ENCODE data around the gene EFNA1.
"Not testable (repeated sequence)": the region's sequence is repeated elsewhere in the genome, so short reads cannot be mapped to it uniquely, and the experiment has no call there.

Gene EFNA1

DNA sequence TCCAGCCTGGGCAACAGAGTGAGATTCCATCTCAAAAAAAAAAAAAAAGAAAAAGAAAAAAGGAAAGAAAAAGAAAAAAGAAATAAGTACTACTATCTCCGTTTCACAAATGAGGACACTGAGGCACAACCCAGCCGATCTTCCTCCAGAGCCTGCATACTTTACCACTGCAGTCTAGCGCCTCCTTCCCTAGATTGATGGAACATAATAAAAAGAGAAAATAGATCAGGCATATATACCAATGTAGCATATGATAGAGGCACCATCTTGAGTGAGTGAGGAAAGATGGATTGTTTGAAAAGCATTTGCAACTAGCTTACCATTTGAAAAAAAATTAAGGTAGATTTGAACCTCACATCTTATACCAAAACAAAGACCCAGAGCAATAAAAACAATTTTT is 17.8 kb downstream of the EFNA1 start:
- no peak for TF ChIP-seq ZNF837 (tag by site-specific recombination; IDR thresholded peaks at IDR 0.05)
- no peak for TF ChIP-seq ZSCAN16 (tag by site-specific recombination; IDR thresholded peaks at IDR 0.05)
- TF ChIP-seq TCF7L2 (IDR thresholded peaks at IDR 0.05; ENCODE audit: borderline replicate concordance, low read depth, low read length), result no peak
- no peak for TF ChIP-seq KLF16 (tag by site-specific recombination; IDR thresholded peaks at IDR 0.05)
- no peak for TF ChIP-seq SCRT1 (tag by site-specific recombination; IDR thresholded peaks at IDR 0.05; ENCODE audit: borderline replicate concordance)
- no peak for TF ChIP-seq ZNF626 (tag by site-specific recombination; IDR thresholded peaks at IDR 0.05)
- no peak for TF ChIP-seq ZNF76 (tag by site-specific recombination; IDR thresholded peaks at IDR 0.05; ENCODE audit: borderline replicate concordance, low read depth)
- no peak for TF ChIP-seq ZNF544 (tag by site-specific recombination; IDR thresholded peaks at IDR 0.05)
- no peak for TF ChIP-seq ZNF510 (tag by site-specific recombination; IDR thresholded peaks at IDR 0.05; ENCODE audit: insufficient replicate concordance)
- TF ChIP-seq, protein P1, sequence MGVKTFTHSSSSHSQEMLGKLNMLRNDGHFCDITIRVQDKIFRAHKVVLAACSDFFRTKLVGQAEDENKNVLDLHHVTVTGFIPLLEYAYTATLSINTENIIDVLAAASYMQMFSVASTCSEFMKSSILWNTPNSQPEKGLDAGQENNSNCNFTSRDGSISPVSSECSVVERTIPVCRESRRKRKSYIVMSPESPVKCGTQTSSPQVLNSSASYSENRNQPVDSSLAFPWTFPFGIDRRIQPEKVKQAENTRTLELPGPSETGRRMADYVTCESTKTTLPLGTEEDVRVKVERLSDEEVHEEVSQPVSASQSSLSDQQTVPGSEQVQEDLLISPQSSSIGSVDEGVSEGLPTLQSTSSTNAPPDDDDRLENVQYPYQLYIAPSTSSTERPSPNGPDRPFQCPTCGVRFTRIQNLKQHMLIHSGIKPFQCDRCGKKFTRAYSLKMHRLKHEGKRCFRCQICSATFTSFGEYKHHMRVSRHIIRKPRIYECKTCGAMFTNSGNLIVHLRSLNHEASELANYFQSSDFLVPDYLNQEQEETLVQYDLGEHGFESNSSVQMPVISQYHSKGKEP (tag by site-specific recombination; IDR thresholded peaks at IDR 0.05), result no peak
- TF ChIP-seq, protein P2, sequence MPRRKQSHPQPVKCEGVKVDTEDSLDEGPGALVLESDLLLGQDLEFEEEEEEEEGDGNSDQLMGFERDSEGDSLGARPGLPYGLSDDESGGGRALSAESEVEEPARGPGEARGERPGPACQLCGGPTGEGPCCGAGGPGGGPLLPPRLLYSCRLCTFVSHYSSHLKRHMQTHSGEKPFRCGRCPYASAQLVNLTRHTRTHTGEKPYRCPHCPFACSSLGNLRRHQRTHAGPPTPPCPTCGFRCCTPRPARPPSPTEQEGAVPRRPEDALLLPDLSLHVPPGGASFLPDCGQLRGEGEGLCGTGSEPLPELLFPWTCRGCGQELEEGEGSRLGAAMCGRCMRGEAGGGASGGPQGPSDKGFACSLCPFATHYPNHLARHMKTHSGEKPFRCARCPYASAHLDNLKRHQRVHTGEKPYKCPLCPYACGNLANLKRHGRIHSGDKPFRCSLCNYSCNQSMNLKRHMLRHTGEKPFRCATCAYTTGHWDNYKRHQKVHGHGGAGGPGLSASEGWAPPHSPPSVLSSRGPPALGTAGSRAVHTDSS (tag by site-specific recombination; IDR thresholded peaks at IDR 0.05), result no peak
- TF ChIP-seq ZNF585B (tag by site-specific recombination; IDR thresholded peaks at IDR 0.05), result no peak
- ChIA-PET POLR2A (no interaction called here), CTCF (interaction anchor here (0.6 to 3.3 kb wide), 7 partner anchors 23 to 746 kb away, joined by 3 to 13 read pairs (median 4); no protein-coding TSS in a partner anchor)
- Histone ChIP-seq H3K27ac (ENCODE audit: extremely low read depth, low read depth, low read length) (no peak overlapping the region), H3K9me3 (ENCODE audit: control insufficient read depth, insufficient read depth, low read depth, low read length) (no peaks in the 10 kb centered on the region), H3K36me3 (ENCODE audit: control insufficient read depth in 2 of 2, insufficient read depth in 1 of 2, low read length in 2 of 2) (no peaks in the 10 kb centered on the region), H3K4me3 (ENCODE audit: low read depth, low read length) (no peak overlapping the region), H3K4me1 (ENCODE audit: control insufficient read depth, insufficient read depth, low read length) (no peaks in the 10 kb centered on the region)

DNA sequence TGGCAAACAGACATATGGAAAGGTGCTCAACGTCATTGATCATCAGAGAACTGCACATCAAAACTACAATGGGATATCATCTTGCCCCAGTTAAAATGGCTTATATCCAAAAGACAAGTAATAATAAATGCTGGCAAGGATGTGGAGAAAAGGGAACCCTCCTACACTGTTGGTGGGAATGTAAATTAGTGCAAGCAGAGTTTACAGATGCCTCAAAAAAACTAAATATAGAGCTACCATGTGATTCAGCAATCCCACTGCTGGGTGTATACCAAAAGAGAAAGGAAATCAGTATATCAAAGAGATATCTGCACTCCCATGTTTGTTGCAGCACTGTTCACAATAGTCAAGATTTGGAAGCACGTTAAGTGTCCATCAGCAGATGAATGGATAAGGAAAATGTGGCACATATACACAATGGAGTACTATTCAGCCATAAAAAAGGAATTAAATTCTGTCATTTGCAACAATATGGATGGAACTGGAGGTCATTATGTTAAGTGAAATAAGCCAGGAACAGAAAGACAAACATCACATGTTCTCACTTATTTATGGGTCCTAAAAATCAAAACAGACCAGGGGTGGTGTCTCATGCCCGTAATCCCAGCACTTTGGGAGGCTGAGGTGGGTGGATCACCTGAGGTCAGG is 28.4 kb downstream of the EFNA1 start:
- ChIA-PET POLR2A (interaction anchor here (1.0 kb wide), 1 partner anchor 20 kb away, joined by 6 read pairs; no protein-coding TSS in a partner anchor), CTCF (interaction anchor here (0.6 to 3.1 kb wide), 2 partner anchors 11 to 46 kb away, joined by 3 to 14 read pairs; no protein-coding TSS in a partner anchor)
- H3K4me1 ChIP-seq (ENCODE audit: control insufficient read depth, insufficient read depth, low read length); H3K27ac ChIP-seq (ENCODE audit: extremely low read depth, low read depth, low read length); H3K36me3 ChIP-seq (ENCODE audit: control insufficient read depth in 2 of 2, insufficient read depth in 1 of 2, low read length in 2 of 2); H3K9me3 ChIP-seq (ENCODE audit: control insufficient read depth, insufficient read depth, low read depth, low read length); H3K4me3 ChIP-seq (ENCODE audit: low read depth, low read length): not testable (repeated sequence)
- TF ChIP-seq ZNF146 (tag by site-specific recombination; IDR thresholded peaks at IDR 0.05), result peak; percentile 80
- TF ChIP-seq, protein P3, sequence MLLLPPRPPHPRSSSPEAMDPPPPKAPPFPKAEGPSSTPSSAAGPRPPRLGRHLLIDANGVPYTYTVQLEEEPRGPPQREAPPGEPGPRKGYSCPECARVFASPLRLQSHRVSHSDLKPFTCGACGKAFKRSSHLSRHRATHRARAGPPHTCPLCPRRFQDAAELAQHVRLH (tag by site-specific recombination; IDR thresholded peaks at IDR 0.05), result 0 out of 2 replicates have a peak, but pooled peaks have one; percentile 13

DNA sequence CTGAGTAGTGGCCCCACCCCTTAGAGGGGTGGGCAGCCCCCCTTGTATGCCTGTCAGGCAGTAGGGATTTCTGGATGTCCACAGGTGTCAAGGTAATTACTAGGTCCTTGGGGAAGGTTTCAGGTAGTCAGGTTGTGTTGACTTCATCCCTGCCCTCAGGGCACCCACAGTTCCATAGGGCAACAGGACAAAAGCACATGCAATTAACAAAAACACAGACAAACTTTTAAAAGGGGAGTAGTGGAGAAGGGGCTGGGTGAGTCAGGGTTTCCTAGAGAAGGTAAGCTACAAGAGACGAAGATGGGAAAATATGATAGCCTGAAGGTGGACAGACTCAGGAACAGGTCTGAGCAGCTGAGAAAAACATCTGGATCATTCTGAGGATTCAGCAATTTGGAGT is 31.3 kb downstream of the EFNA1 start:
- no peaks in the 10 kb centered on the region for H3K4me1 ChIP-seq (ENCODE audit: control insufficient read depth, insufficient read depth, low read length)
- H3K36me3 ChIP-seq (ENCODE audit: control insufficient read depth in 2 of 2, insufficient read depth in 1 of 2, low read length in 2 of 2), result no peaks in the 10 kb centered on the region
- TF ChIP-seq SCRT2 (tag by site-specific recombination; IDR thresholded peaks at IDR 0.05), result peak; percentile 62
- no peak for TF ChIP-seq ZNF610 (tag by site-specific recombination; IDR thresholded peaks at IDR 0.05; ENCODE audit: borderline replicate concordance)
- H3K4me3 ChIP-seq (ENCODE audit: low read depth, low read length), result no peak overlapping the region
- H3K9me3 ChIP-seq (ENCODE audit: control insufficient read depth, insufficient read depth, low read depth, low read length), result no peaks in the 10 kb centered on the region
- ChIA-PET CTCF (interaction anchor here (0.9 to 1.3 kb wide), 3 partner anchors 10 to 67 kb away, joined by 3 read pairs; partner anchors contain the start of gene KRTCAP2), POLR2A (interaction anchor here (1.3 kb wide), 1 partner anchor 8 kb away, joined by 5 read pairs; no protein-coding TSS in a partner anchor)
- no peak overlapping the region for H3K27ac ChIP-seq (ENCODE audit: extremely low read depth, low read depth, low read length)

Data from HEK293 (cell line).